ENCODE data around the gene FAM13C.

Gene FAM13C

DNA sequence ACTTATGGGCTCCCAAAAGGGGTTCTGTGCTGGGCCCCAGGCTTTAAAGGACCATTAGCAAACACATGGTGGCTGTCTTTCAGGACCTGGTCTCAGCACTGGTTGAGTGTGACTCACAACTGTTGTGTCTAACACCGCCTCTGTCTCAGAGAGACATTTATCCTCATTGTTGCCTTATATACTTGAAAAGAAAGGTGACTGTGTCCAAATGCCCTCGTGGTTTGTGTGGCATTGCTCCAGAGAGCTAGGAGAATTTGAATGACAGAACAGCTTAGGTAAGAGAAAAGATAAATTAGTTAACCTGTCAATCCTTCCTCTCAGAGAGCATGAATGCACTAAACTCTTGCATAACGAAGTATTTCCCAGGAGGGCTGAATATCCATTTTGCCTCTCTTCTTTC, 14.5 kb upstream of the FAM13C start:
- DNase-seq (ENCODE audit: low spot score): no peak
- TF ChIP-seq, protein P1, sequence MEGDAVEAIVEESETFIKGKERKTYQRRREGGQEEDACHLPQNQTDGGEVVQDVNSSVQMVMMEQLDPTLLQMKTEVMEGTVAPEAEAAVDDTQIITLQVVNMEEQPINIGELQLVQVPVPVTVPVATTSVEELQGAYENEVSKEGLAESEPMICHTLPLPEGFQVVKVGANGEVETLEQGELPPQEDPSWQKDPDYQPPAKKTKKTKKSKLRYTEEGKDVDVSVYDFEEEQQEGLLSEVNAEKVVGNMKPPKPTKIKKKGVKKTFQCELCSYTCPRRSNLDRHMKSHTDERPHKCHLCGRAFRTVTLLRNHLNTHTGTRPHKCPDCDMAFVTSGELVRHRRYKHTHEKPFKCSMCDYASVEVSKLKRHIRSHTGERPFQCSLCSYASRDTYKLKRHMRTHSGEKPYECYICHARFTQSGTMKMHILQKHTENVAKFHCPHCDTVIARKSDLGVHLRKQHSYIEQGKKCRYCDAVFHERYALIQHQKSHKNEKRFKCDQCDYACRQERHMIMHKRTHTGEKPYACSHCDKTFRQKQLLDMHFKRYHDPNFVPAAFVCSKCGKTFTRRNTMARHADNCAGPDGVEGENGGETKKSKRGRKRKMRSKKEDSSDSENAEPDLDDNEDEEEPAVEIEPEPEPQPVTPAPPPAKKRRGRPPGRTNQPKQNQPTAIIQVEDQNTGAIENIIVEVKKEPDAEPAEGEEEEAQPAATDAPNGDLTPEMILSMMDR (IDR thresholded peaks at IDR 0.05; ENCODE audit: extremely low read depth, missing control alignments): no peak

DNA sequence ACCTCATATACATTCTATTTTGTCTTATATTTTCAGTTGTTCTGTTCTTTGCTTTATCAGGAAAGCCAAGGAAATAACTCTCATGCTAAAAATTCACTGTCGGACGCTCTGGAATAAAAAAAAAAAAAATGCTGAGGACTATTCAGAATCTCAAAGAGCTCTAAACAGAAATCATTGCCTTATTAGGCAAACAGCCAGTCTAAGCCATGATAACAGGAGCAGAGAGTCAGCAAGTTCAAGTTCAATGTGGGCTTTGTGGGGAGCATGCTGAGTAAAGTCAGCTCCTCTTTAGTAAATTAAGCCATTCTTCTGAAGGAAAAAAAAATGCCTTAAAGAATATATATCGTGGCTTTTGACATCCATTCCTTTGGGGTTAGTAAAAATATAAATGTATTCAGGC, 13.6 kb upstream of the FAM13C start:
- DNase-seq (ENCODE audit: low spot score): no peak
- TF ChIP-seq, protein P1 (IDR thresholded peaks at IDR 0.05; ENCODE audit: extremely low read depth, missing control alignments): no peak

DNA sequence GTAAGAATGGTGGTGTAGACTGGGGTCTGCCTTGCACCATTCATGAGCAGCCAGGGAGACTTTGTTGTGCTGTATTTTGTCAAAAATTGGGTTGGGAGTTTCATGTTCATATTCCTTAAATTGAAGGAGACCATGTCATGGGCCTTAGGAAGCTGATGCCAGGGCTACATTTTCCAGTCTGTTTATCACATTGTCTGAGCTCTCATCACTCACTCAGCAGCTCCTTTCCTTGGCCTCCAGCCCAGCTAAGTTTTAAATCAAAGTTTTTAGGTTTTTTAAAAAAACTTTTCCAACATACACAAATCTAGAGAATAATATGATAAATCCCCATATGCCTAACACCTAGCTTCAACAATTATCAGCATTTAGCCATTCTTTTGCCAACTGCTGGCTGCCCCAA, 12.6 kb upstream of the FAM13C start:
- TF ChIP-seq, protein P1 (IDR thresholded peaks at IDR 0.05; ENCODE audit: extremely low read depth, missing control alignments): no peak
- DNase-seq (ENCODE audit: low spot score): no peak

DNA sequence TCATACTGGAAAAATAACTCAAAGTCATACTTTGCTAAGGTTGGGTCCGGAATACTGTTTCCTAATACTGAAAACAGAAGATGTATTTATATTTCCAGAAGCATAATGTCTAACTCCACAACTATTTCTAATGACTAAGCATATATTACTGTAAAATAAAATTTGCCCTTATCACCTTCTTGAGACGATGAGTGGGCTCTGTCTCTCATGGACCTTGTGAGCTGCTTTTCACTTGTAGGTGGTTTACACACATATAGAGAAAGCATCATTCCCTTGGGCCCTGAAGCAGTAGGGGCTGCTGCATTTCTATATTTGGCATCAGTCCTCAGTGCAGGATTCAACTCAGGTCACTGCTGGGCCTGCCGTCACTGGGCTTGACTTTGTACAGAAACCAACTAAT, 10.7 kb upstream of the FAM13C start:
- TF ChIP-seq, protein P1 (IDR thresholded peaks at IDR 0.05; ENCODE audit: extremely low read depth, missing control alignments): no peak
- no peak for DNase-seq (ENCODE audit: low spot score)

DNA sequence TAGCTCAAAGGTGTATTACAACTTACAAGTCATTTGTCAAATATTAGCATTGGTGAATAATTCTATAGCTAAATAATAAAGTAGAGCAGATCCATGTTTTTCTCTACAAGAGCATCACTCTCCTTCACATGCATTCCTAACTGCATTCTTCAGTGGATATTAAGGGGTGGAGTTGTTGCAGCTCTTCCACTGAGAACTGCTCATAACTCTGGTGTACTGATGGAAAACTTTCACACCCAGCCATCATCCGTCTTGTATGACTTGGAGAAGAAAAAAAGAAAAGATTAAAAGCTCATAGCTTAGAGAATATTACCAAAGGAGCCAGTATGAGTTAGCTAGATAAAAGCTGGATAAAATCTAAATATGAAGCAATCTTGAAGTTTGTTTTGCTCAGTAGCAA, 10.2 kb upstream of the FAM13C start:
- TF ChIP-seq, protein P1 (IDR thresholded peaks at IDR 0.05; ENCODE audit: extremely low read depth, missing control alignments): no peak
- no peak for DNase-seq (ENCODE audit: low spot score)

DNA sequence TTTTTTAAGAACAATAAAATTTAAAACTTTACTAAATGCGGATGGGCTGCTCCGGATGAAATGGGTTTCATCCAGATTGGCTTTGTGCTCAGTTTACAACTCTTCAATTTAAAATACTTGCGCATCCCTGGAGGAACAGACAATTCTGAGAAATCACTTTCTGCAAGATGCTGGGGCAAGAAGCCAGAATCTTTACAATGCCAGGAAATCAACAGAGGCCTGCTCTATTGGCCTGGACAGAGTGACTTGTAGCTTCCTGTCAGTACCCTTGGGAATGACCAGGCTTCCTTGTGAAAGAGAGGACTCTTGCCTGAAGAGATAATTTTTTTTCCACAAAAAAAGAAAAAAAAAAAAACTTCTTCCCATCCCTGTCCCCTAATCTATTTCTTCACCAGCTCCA, 3.9 kb upstream of the FAM13C start:
- no peak for DNase-seq (ENCODE audit: low spot score)
- TF ChIP-seq, protein P1 (IDR thresholded peaks at IDR 0.05; ENCODE audit: extremely low read depth, missing control alignments): no peak

DNA sequence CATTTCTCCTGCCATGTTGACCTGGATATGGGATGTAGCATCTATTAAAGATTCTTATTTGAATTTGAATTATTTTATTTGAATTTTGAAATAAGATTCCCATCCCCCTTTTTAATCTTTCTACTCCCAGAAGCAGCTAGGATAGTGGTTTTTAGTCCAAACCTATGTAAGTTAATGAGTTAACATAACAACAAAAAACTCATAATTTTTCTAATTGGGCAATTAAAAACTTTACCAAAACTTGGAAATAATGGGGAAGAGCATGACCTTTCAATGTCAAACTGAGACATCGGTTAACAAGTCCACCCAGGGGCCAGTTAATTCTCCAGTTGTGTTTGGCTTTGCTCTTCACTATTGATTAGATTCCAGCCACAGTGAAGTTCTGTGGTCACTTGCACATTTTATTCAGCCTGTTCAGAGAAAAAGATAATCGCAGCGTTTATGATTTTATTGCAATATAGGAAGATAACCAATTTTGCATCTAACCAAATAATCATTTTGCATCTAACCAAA, 1.2 kb upstream of the FAM13C start:
- TF ChIP-seq, protein P1 (IDR thresholded peaks at IDR 0.05; ENCODE audit: extremely low read depth, missing control alignments): no peak
- DNase-seq (ENCODE audit: low spot score): no peak
